Lower lobe of right lung (tissue), 2 donors: ENCODE results near the gene NUAK2. TPM values are rescaled to one million over a fixed set of nuclear protein-coding genes. Genes with fewer than 3 reads are reported as not detected.
A peak's percentile ranks its signal among the peaks of the same experiment; 100 is the strongest.

Source experiments
- ATAC-seq, 2 donors: fragments of 200-7000 bp; cut with Tn5 transposase; one replicate each; pipeline ENCODE4 v1.9.1; 2020 to 2022; ENCODE audit warnings: mild to moderate bottlenecking in 2 of 2, moderate library complexity in 2 of 2
- DNase-seq: peaks from one replicate; pipeline ENCODE4 v3.0.0-alpha.2; 2020
- H3K27ac ChIP-seq: fragments of 200-600 bp; one replicate; pipeline ENCODE4 v1.8.0; 2022
- H3K27me3 ChIP-seq: fragments of 200-600 bp; one replicate; pipeline ENCODE4 v1.8.0; 2022; ENCODE audit warnings: low read depth
- H3K36me3 ChIP-seq: fragments of 200-600 bp; one replicate; pipeline ENCODE4 v1.8.0; 2022; ENCODE audit warnings: mild to moderate bottlenecking
- H3K4me1 ChIP-seq: fragments of 200-600 bp; one replicate; pipeline ENCODE4 v1.8.0; 2022
- H3K4me3 ChIP-seq: fragments of 200-600 bp; one replicate; pipeline ENCODE4 v1.8.0; 2022; ENCODE audit warnings: mild to moderate bottlenecking
- H3K9me3 ChIP-seq: fragments of 200-600 bp; one replicate; pipeline ENCODE4 v1.8.0; 2022
- CTCF ChIP-seq: fragments of 200-600 bp; IDR thresholded peaks from one replicate; pipeline ENCODE4 v1.8.0; 2022; ENCODE audit warnings: antibody characterized with exemption, mild to moderate bottlenecking
- intact Hi-C: fragments of 100-400 bp; cut with DNase I; formaldehyde crosslinking; loops from one replicate; pipeline ENCODE4 v1.11.0; 2022
- total RNA-seq: library from RNA; stranded (reverse); fragmentation: NEBNext Ultra II Directional; extraction: Animal tissue kit (Norgen Biotek cat#: 25700); gene quantifications from one replicate; pipeline ENCODE4 v1.2.1, GENCODE V29; 2021
- donor health status: DM: no; HTN: yes; CAD: no; lungs with severe emphysema.

The NUAK2 gene
- total RNA-seq, 1 donor from 2014 or later: 6.8 TPM

- peak overlapping the region; percentile 60 for H3K27ac ChIP-seq
- no peaks in the 10 kb centered on the region for H3K36me3 ChIP-seq
- H3K9me3 ChIP-seq: no peaks in the 10 kb centered on the region
- H3K27me3 ChIP-seq: no peaks in the 10 kb centered on the region
- H3K4me3 ChIP-seq: no peak overlapping the region
- TF ChIP-seq CTCF: no peak
- DNase-seq: peak; percentile 85
- intact Hi-C loops: no loop called here
- peak; percentile 57 to 80 for ATAC-seq
- H3K4me1 ChIP-seq: peaks cover 53% of the 10 kb centered on the region
Measured at GRCh38 chr1:205287767-205288559, 33.6 kb downstream of the NUAK2 start.

- intact Hi-C loops: no loop called here
Measured at GRCh38 chr1:205287076-205287475, 34.5 kb downstream of the NUAK2 start.

DNA sequence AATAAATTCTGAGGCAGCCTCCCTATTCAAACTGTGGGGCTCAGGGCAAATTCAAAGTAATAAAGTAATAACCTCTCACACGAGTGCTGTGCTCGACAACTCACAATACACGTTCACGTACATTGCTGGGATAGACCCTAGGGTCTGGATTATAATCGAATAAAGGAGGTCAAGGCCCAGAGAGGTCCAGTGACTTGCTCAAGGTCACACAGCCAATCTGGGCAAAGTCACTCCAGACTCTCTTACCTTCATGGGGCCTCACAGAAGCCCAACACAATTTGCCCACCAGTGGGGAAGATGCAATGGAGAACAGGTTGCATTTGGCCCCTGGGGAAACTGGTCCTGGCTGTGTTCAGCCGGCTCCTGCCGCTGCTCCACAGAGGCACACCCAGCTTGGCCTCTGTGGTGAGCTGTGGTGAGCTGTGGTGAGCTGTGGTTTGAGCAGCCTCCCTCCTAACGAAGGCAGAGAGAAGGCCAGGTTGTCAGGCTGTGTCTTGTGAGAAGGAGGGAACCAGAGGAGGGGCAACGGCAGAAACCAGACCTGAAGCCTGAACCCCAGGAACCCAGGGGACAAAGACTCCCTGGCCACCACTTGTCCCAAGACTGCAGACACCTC, 35.1 kb downstream of the NUAK2 start:
- no peaks in the 10 kb centered on the region for H3K36me3 ChIP-seq
- no peak for DNase-seq
- no peak for TF ChIP-seq CTCF
- no peaks in the 10 kb centered on the region for H3K9me3 ChIP-seq
- ATAC-seq: no peak
- no peak overlapping the region for H3K4me3 ChIP-seq
- H3K27ac ChIP-seq: no peak overlapping the region
- intact Hi-C loops: no loop called here
- no peaks in the 10 kb centered on the region for H3K27me3 ChIP-seq
- peaks cover 53% of the 10 kb centered on the region for H3K4me1 ChIP-seq

More at GRCh38 chr1:205287076-205287475, 34.5 kb downstream of the NUAK2 start:
- Histone ChIP-seq H3K36me3 (no peaks in the 10 kb centered on the region), H3K9me3 (no peaks in the 10 kb centered on the region), H3K4me1 (peaks cover 53% of the 10 kb centered on the region), H3K27ac (peak overlapping the region; percentile 60), H3K4me3 (no peak overlapping the region), H3K27me3 (no peaks in the 10 kb centered on the region)
- ATAC-seq (no peak), DNase-seq (no peak)
- no peak for TF ChIP-seq CTCF

DNA sequence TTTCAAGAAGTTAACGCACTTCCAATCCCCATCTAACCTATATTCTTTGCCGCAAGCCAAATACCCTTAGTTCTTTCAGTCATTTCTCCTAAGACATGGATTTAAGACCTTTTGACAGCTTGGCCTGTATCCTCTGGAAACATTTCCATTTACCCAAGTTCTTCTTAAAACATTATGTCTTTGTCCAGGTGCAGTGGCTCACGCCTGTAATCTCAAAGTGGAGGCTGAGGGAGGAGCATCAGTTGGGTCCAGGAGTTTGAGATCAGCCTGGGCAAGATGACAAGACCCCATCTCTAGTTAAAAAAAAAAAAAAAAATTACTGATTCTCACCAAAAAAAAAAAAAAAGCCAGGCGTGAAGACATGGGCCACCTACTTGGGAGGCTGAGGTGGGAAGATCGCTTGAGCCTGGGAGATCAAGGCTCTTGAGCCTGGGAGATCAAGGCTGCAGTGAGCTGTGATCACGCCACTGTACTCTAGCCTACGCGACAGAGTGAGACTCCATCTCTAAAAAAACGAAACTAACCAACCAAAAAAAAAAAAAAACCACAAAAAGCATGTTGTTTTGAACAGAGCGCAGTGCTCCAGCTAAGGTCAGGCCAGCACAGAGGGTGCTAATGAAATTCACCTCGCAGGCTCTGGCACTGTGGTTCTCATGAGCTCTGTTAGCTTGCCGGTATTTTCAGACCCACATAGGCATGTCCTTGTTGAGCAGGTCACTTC, 36.0 kb downstream of the NUAK2 start:
- Histone ChIP-seq H3K36me3 (no peaks in the 10 kb centered on the region), H3K9me3 (no peaks in the 10 kb centered on the region), H3K4me3 (no peak overlapping the region), H3K4me1 (peaks cover 53% of the 10 kb centered on the region), H3K27me3 (no peaks in the 10 kb centered on the region), H3K27ac (peak overlapping the region; percentile 72)
- ATAC-seq: peak; percentile 38 to 43
- intact Hi-C loops: no loop called here
- no peak for DNase-seq
- no peak for TF ChIP-seq CTCF

DNA sequence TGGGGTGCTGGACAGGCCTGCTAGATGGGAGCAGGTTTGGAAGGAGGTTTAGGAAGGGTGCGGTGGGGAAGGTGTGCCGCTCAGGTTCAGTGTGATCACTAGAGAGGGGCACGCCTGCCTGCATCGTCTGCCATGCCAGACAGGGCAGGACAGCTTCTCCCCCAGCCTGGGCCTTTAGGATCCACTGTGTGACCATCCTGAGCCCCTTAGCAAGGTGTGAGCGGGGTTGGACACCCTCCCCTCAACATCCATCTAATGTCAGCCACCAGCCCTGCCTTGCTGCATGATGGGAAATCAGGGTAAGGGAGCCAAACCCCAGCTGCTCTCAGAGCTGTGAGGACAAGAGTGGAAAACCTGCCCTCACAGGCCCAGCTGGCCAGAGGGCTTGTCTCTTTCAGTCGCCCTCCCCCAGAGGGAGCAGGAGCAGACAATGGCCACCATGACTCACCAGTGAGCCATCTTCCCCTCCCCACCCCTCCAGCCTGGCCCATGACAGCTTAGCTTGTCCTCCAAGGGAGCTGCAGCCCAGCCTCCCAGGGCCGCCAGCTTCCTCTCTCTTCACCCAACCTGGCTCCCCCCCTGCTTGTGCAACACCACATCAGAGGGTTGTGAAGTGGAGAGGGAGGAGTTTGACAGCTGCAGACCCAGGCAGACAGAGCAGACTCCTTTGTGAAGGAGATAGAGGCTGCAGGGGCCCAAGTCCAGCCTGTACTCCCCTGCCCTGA, 37.0 kb downstream of the NUAK2 start:
- no peak for TF ChIP-seq CTCF
- DNase-seq: peak; percentile 93
- Histone ChIP-seq H3K27ac (peak overlapping the region; percentile 72), H3K36me3 (no peaks in the 10 kb centered on the region), H3K4me1 (peaks cover 53% of the 10 kb centered on the region), H3K9me3 (no peaks in the 10 kb centered on the region), H3K4me3 (no peak overlapping the region), H3K27me3 (no peaks in the 10 kb centered on the region)
- peak; percentile 94 for ATAC-seq
- intact Hi-C loops: no loop called here
